HEK293 (cell line): Measurements from ENCODE around the gene FOXD1.

Experiments
- FEZF1 ChIP-seq: fragments of 450-650 bp; formaldehyde crosslinking; IDR thresholded peaks from 2 replicates; pipeline ENCODE4 v1.5.1; 2016; ENCODE audit warnings: missing biosample characterization, missing genetic modification characterization
- KLF10 ChIP-seq: fragments of 450-650 bp; IDR thresholded peaks from 2 replicates; pipeline ENCODE4 v1.5.1; 2018; ENCODE audit warnings: missing biosample characterization, mild to moderate bottlenecking, missing genetic modification characterization
- MEIS1 ChIP-seq: sonication (generic); formaldehyde crosslinking; IDR thresholded peaks from 2 replicates; pipeline ENCODE4 v1.8.1; 2022; ENCODE audit warnings: missing genetic modification reagents, mild to moderate bottlenecking, borderline replicate concordance
- MZF1 ChIP-seq: fragments of 450-650 bp; formaldehyde crosslinking; IDR thresholded peaks from 2 replicates; pipeline ENCODE4 v1.5.1; 2017; ENCODE audit warnings: missing biosample characterization, missing genetic modification characterization, borderline replicate concordance
- SETDB1 ChIP-seq: IDR thresholded peaks from one replicate; pipeline ENCODE4 v1.6.1; 2017; ENCODE audit warnings: mild to moderate bottlenecking, low read length, moderate library complexity, mixed read lengths; ENCODE audit not compliant: insufficient read length
- TRIM28 ChIP-seq: IDR thresholded peaks from 2 replicates; pipeline ENCODE4 v1.6.1; 2011; ENCODE audit warnings: low read length, control low read depth, borderline replicate concordance
- WT1 ChIP-seq: fragments of 450-650 bp; formaldehyde crosslinking; IDR thresholded peaks from 2 replicates; pipeline ENCODE4 v1.5.1; 2016; ENCODE audit warnings: missing biosample characterization, missing genetic modification characterization
- ZBTB17 ChIP-seq: fragments of 450-650 bp; formaldehyde crosslinking; IDR thresholded peaks from 2 replicates; pipeline ENCODE4 v1.5.1; 2016; ENCODE audit warnings: missing biosample characterization, missing genetic modification characterization
- ZBTB20 ChIP-seq: fragments of 450-650 bp; formaldehyde crosslinking; IDR thresholded peaks from 2 replicates; pipeline ENCODE4 v1.5.1; 2016; ENCODE audit warnings: missing biosample characterization, missing genetic modification characterization
- ZBTB7A ChIP-seq: fragments of 450-650 bp; formaldehyde crosslinking; IDR thresholded peaks from 2 replicates; pipeline ENCODE4 v1.5.1; 2016; ENCODE audit warnings: low read depth, missing biosample characterization, missing genetic modification characterization
- ZNF16 ChIP-seq: fragments of 450-650 bp; formaldehyde crosslinking; IDR thresholded peaks from 2 replicates; pipeline ENCODE4 v1.5.1; 2016; ENCODE audit warnings: low read depth, missing biosample characterization, missing genetic modification characterization
- ZNF184 ChIP-seq: fragments of 450-650 bp; IDR thresholded peaks from 2 replicates; pipeline ENCODE4 v1.5.1; 2018; ENCODE audit warnings: missing biosample characterization, mild to moderate bottlenecking, missing genetic modification characterization
- ZNF37A ChIP-seq: fragments of 450-650 bp; IDR thresholded peaks from 2 replicates; pipeline ENCODE4 v1.5.1; 2018; ENCODE audit warnings: missing biosample characterization, missing genetic modification characterization
- ZNF423 ChIP-seq: fragments of 450-650 bp; formaldehyde crosslinking; IDR thresholded peaks from 2 replicates; pipeline ENCODE4 v1.5.1; 2016; ENCODE audit warnings: missing biosample characterization, missing genetic modification characterization
- ZNF426 ChIP-seq: fragments of 450-650 bp; formaldehyde crosslinking; IDR thresholded peaks from 2 replicates; pipeline ENCODE4 v1.5.1; 2017; ENCODE audit warnings: missing biosample characterization, missing genetic modification characterization, mild to moderate bottlenecking, inconsistent platforms, moderate library complexity
- ZNF433 ChIP-seq: fragments of 450-650 bp; formaldehyde crosslinking; IDR thresholded peaks from 2 replicates; pipeline ENCODE4 v1.5.1; 2016; ENCODE audit warnings: missing biosample characterization, missing genetic modification characterization, low read depth
- ZNF571 ChIP-seq: fragments of 450-650 bp; formaldehyde crosslinking; IDR thresholded peaks from 2 replicates; pipeline ENCODE4 v1.5.0; 2017; ENCODE audit warnings: missing biosample characterization, missing genetic modification characterization
- ZNF600 ChIP-seq: fragments of 450-650 bp; formaldehyde crosslinking; IDR thresholded peaks from 2 replicates; pipeline ENCODE4 v1.5.1; 2016; ENCODE audit warnings: missing biosample characterization, missing genetic modification characterization
- ZNF658 ChIP-seq: fragments of 450-650 bp; formaldehyde crosslinking; IDR thresholded peaks from 2 replicates; pipeline ENCODE4; 2016; ENCODE audit warnings: missing biosample characterization, missing genetic modification characterization
- ZNF677 ChIP-seq: fragments of 450-650 bp; IDR thresholded peaks from 2 replicates; pipeline ENCODE4 v1.5.0; 2018; ENCODE audit warnings: missing biosample characterization, mild to moderate bottlenecking, missing genetic modification characterization, moderate library complexity
- ZNF776 ChIP-seq: fragments of 450-650 bp; formaldehyde crosslinking; IDR thresholded peaks from 2 replicates; pipeline ENCODE4 v1.5.0; 2017; ENCODE audit warnings: missing biosample characterization, missing genetic modification characterization, borderline replicate concordance
- ZNF843 ChIP-seq: fragments of 450-650 bp; formaldehyde crosslinking; IDR thresholded peaks from 2 replicates; pipeline ENCODE4 v1.5.1; 2016; ENCODE audit warnings: missing biosample characterization, missing genetic modification characterization
- ZSCAN23 ChIP-seq: fragments of 450-650 bp; formaldehyde crosslinking; IDR thresholded peaks from 2 replicates; pipeline ENCODE4 v1.5.1; 2016; ENCODE audit warnings: missing biosample characterization, missing genetic modification characterization
- TF ChIP-seq, protein P1 (sequence below): fragments of 450-650 bp; formaldehyde crosslinking; IDR thresholded peaks from 2 replicates; pipeline ENCODE4 v1.5.1; 2017; ENCODE audit warnings: missing biosample characterization, missing genetic modification characterization
- TF ChIP-seq, protein P2 (sequence below): fragments of 450-650 bp; IDR thresholded peaks from 2 replicates; pipeline ENCODE4 v1.5.1; 2018; ENCODE audit warnings: missing biosample characterization, mild to moderate bottlenecking, missing genetic modification characterization
- TF ChIP-seq, protein P3 (sequence below): fragments of 450-650 bp; formaldehyde crosslinking; conservative IDR thresholded peaks from 2 replicates; pipeline ENCODE4 v1.5.1; 2016; ENCODE audit warnings: low read depth, missing biosample characterization, missing genetic modification characterization
- TF ChIP-seq, protein P4 (sequence below): fragments of 450-650 bp; formaldehyde crosslinking; IDR thresholded peaks from 2 replicates; pipeline ENCODE4 v1.5.1; 2016; ENCODE audit warnings: missing biosample characterization, missing genetic modification characterization
- TF ChIP-seq, protein P5 (sequence below): fragments of 450-650 bp; formaldehyde crosslinking; IDR thresholded peaks from 2 replicates; pipeline ENCODE4; 2016; ENCODE audit warnings: missing biosample characterization, missing genetic modification characterization
- TF ChIP-seq, protein P6 (sequence below): fragments of 450-650 bp; formaldehyde crosslinking; IDR thresholded peaks from 2 replicates; pipeline ENCODE4 v1.5.1; 2016; ENCODE audit warnings: missing biosample characterization, missing genetic modification characterization

The FOXD1 gene

DNA sequence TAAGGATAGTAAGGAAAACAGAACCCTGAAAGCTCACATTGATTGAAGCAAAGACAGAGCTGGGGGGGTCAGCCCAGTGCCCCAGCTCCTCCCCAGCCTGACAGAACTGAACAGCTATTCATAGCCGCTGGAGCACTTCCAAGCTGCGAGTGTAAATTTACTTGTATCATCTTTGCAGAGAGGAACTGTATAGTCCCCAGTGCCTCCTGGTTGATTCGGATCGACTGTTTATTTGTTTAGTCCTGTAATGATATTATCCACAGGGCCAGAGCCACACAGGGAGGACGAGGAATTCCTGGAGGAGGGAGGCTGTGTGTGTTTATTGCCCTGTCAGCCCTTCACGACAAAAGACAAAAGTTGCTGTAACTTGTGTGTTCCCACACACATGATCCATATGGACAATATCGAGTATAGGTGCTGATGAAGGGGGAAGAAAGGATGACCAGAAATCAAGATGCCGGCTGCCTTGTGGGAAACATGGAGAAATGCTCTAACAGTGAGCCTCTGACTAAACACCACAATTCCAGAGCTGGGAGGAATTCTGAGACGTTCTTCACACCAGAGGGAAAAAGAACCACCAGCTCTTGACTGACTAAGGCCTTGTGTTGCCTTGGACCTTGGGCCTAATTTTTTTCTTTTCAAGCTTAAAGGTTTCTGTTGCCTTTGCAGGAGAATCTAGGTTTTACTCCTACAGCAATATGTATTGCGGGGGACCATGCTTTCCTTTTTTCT, 31.1 kb downstream of the FOXD1 start (continued):
- no peak for TF ChIP-seq ZSCAN23 (tag by site-specific recombination)
- TF ChIP-seq, protein P1, sequence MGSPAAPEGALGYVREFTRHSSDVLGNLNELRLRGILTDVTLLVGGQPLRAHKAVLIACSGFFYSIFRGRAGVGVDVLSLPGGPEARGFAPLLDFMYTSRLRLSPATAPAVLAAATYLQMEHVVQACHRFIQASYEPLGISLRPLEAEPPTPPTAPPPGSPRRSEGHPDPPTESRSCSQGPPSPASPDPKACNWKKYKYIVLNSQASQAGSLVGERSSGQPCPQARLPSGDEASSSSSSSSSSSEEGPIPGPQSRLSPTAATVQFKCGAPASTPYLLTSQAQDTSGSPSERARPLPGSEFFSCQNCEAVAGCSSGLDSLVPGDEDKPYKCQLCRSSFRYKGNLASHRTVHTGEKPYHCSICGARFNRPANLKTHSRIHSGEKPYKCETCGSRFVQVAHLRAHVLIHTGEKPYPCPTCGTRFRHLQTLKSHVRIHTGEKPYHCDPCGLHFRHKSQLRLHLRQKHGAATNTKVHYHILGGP (tag by site-specific recombination): peak; percentile 96
- no peak for TF ChIP-seq ZNF658 (tag by site-specific recombination)
- TF ChIP-seq ZNF423: no peak
- TF ChIP-seq ZNF843 (tag by site-specific recombination): no peak
- TF ChIP-seq, protein P2, sequence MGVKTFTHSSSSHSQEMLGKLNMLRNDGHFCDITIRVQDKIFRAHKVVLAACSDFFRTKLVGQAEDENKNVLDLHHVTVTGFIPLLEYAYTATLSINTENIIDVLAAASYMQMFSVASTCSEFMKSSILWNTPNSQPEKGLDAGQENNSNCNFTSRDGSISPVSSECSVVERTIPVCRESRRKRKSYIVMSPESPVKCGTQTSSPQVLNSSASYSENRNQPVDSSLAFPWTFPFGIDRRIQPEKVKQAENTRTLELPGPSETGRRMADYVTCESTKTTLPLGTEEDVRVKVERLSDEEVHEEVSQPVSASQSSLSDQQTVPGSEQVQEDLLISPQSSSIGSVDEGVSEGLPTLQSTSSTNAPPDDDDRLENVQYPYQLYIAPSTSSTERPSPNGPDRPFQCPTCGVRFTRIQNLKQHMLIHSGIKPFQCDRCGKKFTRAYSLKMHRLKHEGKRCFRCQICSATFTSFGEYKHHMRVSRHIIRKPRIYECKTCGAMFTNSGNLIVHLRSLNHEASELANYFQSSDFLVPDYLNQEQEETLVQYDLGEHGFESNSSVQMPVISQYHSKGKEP (tag by site-specific recombination): no peak
- TF ChIP-seq TRIM28: peak; percentile 78
- no peak for TF ChIP-seq ZNF426 (tag by site-specific recombination)
- no peak for TF ChIP-seq ZNF37A (tag by site-specific recombination)
- TF ChIP-seq KLF10 (tag by site-specific recombination): no peak
- TF ChIP-seq ZNF571 (tag by site-specific recombination): no peak
- peak; percentile 67; the same call in 1 of the 2 replicates for TF ChIP-seq ZNF600 (tag by site-specific recombination)
- no peak for TF ChIP-seq ZNF776 (tag by site-specific recombination)
- no peak for TF ChIP-seq ZNF16 (tag by site-specific recombination)
- no peak for TF ChIP-seq ZNF677
- peak; percentile 62 for TF ChIP-seq ZBTB17 (tag by site-specific recombination)
- no peak for TF ChIP-seq ZBTB7A (tag by site-specific recombination)
- TF ChIP-seq FEZF1 (tag by site-specific recombination): no peak; the same call in 1 of the 2 replicates
- TF ChIP-seq WT1 (tag by site-specific recombination): peak; percentile 92
- TF ChIP-seq, protein P3, sequence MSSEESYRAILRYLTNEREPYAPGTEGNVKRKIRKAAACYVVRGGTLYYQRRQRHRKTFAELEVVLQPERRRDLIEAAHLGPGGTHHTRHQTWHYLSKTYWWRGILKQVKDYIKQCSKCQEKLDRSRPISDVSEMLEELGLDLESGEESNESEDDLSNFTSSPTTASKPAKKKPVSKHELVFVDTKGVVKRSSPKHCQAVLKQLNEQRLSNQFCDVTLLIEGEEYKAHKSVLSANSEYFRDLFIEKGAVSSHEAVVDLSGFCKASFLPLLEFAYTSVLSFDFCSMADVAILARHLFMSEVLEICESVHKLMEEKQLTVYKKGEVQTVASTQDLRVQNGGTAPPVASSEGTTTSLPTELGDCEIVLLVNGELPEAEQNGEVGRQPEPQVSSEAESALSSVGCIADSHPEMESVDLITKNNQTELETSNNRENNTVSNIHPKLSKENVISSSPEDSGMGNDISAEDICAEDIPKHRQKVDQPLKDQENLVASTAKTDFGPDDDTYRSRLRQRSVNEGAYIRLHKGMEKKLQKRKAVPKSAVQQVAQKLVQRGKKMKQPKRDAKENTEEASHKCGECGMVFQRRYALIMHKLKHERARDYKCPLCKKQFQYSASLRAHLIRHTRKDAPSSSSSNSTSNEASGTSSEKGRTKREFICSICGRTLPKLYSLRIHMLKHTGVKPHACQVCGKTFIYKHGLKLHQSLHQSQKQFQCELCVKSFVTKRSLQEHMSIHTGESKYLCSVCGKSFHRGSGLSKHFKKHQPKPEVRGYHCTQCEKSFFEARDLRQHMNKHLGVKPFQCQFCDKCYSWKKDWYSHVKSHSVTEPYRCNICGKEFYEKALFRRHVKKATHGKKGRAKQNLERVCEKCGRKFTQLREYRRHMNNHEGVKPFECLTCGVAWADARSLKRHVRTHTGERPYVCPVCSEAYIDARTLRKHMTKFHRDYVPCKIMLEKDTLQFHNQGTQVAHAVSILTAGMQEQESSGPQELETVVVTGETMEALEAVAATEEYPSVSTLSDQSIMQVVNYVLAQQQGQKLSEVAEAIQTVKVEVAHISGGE (tag by site-specific recombination): no peak
- no peak for TF ChIP-seq ZNF433 (tag by site-specific recombination)
- no peak for TF ChIP-seq ZNF184 (tag by site-specific recombination)
- TF ChIP-seq MEIS1 (CRISPR knock-in tag): no peak
- TF ChIP-seq SETDB1: no peak
- TF ChIP-seq, protein P4, sequence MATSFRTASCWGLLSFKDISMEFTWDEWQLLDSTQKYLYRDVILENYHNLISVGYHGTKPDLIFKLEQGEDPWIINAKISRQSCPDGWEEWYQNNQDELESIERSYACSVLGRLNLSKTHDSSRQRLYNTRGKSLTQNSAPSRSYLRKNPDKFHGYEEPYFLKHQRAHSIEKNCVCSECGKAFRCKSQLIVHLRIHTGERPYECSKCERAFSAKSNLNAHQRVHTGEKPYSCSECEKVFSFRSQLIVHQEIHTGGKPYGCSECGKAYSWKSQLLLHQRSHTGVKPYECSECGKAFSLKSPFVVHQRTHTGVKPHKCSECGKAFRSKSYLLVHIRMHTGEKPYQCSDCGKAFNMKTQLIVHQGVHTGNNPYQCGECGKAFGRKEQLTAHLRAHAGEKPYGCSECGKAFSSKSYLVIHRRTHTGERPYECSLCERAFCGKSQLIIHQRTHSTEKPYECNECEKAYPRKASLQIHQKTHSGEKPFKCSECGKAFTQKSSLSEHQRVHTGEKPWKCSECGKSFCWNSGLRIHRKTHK (tag by site-specific recombination): no peak
- TF ChIP-seq, protein P5, sequence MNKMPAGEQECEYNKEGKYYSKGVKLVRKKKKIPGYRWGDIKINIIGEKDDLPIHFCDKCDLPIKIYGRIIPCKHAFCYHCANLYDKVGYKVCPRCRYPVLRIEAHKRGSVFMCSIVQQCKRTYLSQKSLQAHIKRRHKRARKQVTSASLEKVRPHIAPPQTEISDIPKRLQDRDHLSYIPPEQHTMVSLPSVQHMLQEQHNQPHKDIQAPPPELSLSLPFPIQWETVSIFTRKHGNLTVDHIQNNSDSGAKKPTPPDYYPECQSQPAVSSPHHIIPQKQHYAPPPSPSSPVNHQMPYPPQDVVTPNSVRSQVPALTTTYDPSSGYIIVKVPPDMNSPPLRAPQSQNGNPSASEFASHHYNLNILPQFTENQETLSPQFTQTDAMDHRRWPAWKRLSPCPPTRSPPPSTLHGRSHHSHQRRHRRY (tag by site-specific recombination): no peak
- TF ChIP-seq, protein P6, sequence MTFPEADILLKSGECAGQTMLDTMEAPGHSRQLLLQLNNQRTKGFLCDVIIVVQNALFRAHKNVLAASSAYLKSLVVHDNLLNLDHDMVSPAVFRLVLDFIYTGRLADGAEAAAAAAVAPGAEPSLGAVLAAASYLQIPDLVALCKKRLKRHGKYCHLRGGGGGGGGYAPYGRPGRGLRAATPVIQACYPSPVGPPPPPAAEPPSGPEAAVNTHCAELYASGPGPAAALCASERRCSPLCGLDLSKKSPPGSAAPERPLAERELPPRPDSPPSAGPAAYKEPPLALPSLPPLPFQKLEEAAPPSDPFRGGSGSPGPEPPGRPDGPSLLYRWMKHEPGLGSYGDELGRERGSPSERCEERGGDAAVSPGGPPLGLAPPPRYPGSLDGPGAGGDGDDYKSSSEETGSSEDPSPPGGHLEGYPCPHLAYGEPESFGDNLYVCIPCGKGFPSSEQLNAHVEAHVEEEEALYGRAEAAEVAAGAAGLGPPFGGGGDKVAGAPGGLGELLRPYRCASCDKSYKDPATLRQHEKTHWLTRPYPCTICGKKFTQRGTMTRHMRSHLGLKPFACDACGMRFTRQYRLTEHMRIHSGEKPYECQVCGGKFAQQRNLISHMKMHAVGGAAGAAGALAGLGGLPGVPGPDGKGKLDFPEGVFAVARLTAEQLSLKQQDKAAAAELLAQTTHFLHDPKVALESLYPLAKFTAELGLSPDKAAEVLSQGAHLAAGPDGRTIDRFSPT (tag by site-specific recombination): no peak
- peak; percentile 62; the same call in 1 of the 2 replicates for TF ChIP-seq MZF1 (tag by site-specific recombination)
- peak; percentile 26; the same call in 1 of the 2 replicates for TF ChIP-seq ZBTB20
